HEK293T (cell line): ENCODE results near the gene INTS13.
"Not testable (repeated sequence)": the region's sequence is repeated elsewhere in the genome, so short reads cannot be mapped to it uniquely, and the experiment has no call there.

Experiments used
- CTCF ChIA-PET: fragments of 350-600 bp; formaldehyde crosslinking; extraction: SDS; loops from one replicate; lab custom pipeline; 2021; ENCODE audit warnings: antibody characterized with exemption, inconsistent platforms; lab: Yijun Ruan, JAX
- POLR2A ChIA-PET: fragments of 350-600 bp; formaldehyde crosslinking; extraction: SDS; loops from one replicate; lab custom pipeline; 2020; ENCODE audit warnings: antibody characterized with exemption, inconsistent platforms; lab: Yijun Ruan, JAX
- DNase-seq: peaks from one replicate; pipeline ENCODE4 v3.0.0; 2012; ENCODE audit warnings: mixed read lengths; ENCODE audit errors: extremely low spot score
- ARNT ChIP-seq: fragments of 450-650 bp; IDR thresholded peaks from 2 replicates; pipeline ENCODE4 v1.6.1; 2017; ENCODE audit warnings: mild to moderate bottlenecking
- BHLHE40 ChIP-seq: fragments of 450-650 bp; IDR thresholded peaks from 2 replicates; pipeline ENCODE4 v1.6.1; 2016; ENCODE audit warnings: mild to moderate bottlenecking, moderate library complexity, borderline replicate concordance
- CTBP1 ChIP-seq: fragments of 450-650 bp; IDR thresholded peaks from 2 replicates; pipeline ENCODE4 v1.6.1; 2016; ENCODE audit warnings: borderline replicate concordance
- ELF4 ChIP-seq: fragments of 450-650 bp; IDR thresholded peaks from 2 replicates; pipeline ENCODE4 v1.6.1; 2017; ENCODE audit warnings: antibody characterized with exemption
- FOXA1 ChIP-seq: fragments of 450-650 bp; IDR thresholded peaks from 2 replicates; pipeline ENCODE4 v1.6.1; 2016; ENCODE audit warnings: mild to moderate bottlenecking
- FOXK2 ChIP-seq: fragments of 450-650 bp; IDR thresholded peaks from 2 replicates; pipeline ENCODE4 v1.6.1; 2016; ENCODE audit warnings: mild to moderate bottlenecking
- FOXM1 ChIP-seq: fragments of 450-650 bp; IDR thresholded peaks from 2 replicates; pipeline ENCODE4 v1.6.1; 2017; ENCODE audit warnings: mild to moderate bottlenecking, borderline replicate concordance
- HDGF ChIP-seq: fragments of 450-650 bp; IDR thresholded peaks from 2 replicates; pipeline ENCODE4 v1.6.1; 2017; ENCODE audit warnings: antibody characterized with exemption, borderline replicate concordance
- L3MBTL2 ChIP-seq: fragments of 450-650 bp; conservative IDR thresholded peaks from 2 replicates; pipeline ENCODE4 v1.6.1; 2016; ENCODE audit warnings: mild to moderate bottlenecking
- LEF1 ChIP-seq: fragments of 450-650 bp; IDR thresholded peaks from 2 replicates; pipeline ENCODE4 v1.6.1; 2017; ENCODE audit warnings: mild to moderate bottlenecking, borderline replicate concordance
- NFRKB ChIP-seq: fragments of 450-650 bp; IDR thresholded peaks from 2 replicates; pipeline ENCODE4 v1.6.1; 2016; ENCODE audit warnings: mild to moderate bottlenecking, moderate library complexity
- PKNOX1 ChIP-seq: fragments of 450-650 bp; IDR thresholded peaks from 2 replicates; pipeline ENCODE4 v1.6.1; 2016
- SP1 ChIP-seq: fragments of 450-650 bp; IDR thresholded peaks from 2 replicates; pipeline ENCODE4 v1.6.1; 2017
- SUZ12 ChIP-seq: fragments of 450-650 bp; IDR thresholded peaks from 2 replicates; pipeline ENCODE4 v1.6.1; 2016; ENCODE audit warnings: mild to moderate bottlenecking
- TARDBP ChIP-seq: fragments of 450-650 bp; IDR thresholded peaks from 2 replicates; pipeline ENCODE4 v1.6.1; 2016
- ZNF384 ChIP-seq: fragments of 450-650 bp; IDR thresholded peaks from 2 replicates; pipeline ENCODE4 v1.6.1; 2016

Gene INTS13

GRCh38 chr12:26919216-26919555, 18.6 kb downstream of the INTS13 start:
- ChIA-PET POLR2A (no interaction called here), CTCF (no interaction called here)
- TF ChIP-seq SP1: no peak
- TF ChIP-seq HDGF: no peak
- no peak for TF ChIP-seq TARDBP
- TF ChIP-seq ZNF384: no peak
- TF ChIP-seq CTBP1: no peak
- TF ChIP-seq ARNT: no peak
- no peak for TF ChIP-seq BHLHE40
- no peak for TF ChIP-seq FOXM1
- no peak for TF ChIP-seq LEF1
- no peak for TF ChIP-seq L3MBTL2
- TF ChIP-seq SUZ12: no peak
- TF ChIP-seq NFRKB: no peak
- no peak for TF ChIP-seq FOXA1
- no peak for TF ChIP-seq ELF4
- TF ChIP-seq PKNOX1: no peak

GRCh38 chr12:26918321-26919215, 19.2 kb downstream of the INTS13 start:
- ChIA-PET CTCF (no interaction called here), POLR2A (no interaction called here)
- DNase-seq: no peak
- TF ChIP-seq FOXA1: no peak
- no peak for TF ChIP-seq CTBP1
- TF ChIP-seq FOXM1: no peak
- TF ChIP-seq SP1: no peak
- no peak for TF ChIP-seq NFRKB
- no peak for TF ChIP-seq FOXK2
- no peak for TF ChIP-seq ELF4
- no peak for TF ChIP-seq L3MBTL2
- no peak for TF ChIP-seq HDGF
- no peak for TF ChIP-seq ARNT
- no peak for TF ChIP-seq LEF1
- TF ChIP-seq TARDBP: no peak

More at GRCh38 chr12:26919216-26919555, 18.6 kb downstream of the INTS13 start:
- DNase-seq: no peak

GRCh38 chr12:26906704-26907103, 31.1 kb downstream of the INTS13 start:
- POLR2A ChIA-PET: no interaction called here
- CTCF ChIA-PET: no interaction called here
- no peak for DNase-seq
- TF ChIP-seq FOXM1 (no peak), PKNOX1 (no peak), BHLHE40 (no peak), HDGF (no peak), LEF1 (no peak), FOXA1 (no peak), NFRKB (no peak), FOXK2 (no peak), ARNT (no peak), SP1 (no peak), ZNF384 (no peak), TARDBP (no peak), SUZ12 (no peak), L3MBTL2 (no peak), ELF4 (no peak), CTBP1 (no peak)

- DNase-seq: no peak
- no peak for TF ChIP-seq ZNF384
- no peak for TF ChIP-seq BHLHE40
- no peak for TF ChIP-seq FOXK2
- no peak for TF ChIP-seq HDGF
- TF ChIP-seq CTBP1: no peak
- no peak for TF ChIP-seq SP1
- no peak for TF ChIP-seq L3MBTL2
- no peak for TF ChIP-seq SUZ12
- TF ChIP-seq FOXM1: no peak
- no peak for TF ChIP-seq NFRKB
- no peak for TF ChIP-seq ELF4
- TF ChIP-seq FOXA1: no peak
- no peak for TF ChIP-seq TARDBP
- TF ChIP-seq LEF1: no peak
- TF ChIP-seq PKNOX1: no peak
- TF ChIP-seq ARNT: no peak
- CTCF ChIA-PET: no interaction called here
- POLR2A ChIA-PET: no interaction called here
Observed at GRCh38 chr12:26906024-26906423, 31.8 kb downstream of the INTS13 start.

- POLR2A ChIA-PET, DNase-seq, CTCF ChIA-PET: not testable (repeated sequence)
Observed at GRCh38 chr12:26903396-26903795, 34.4 kb downstream of the INTS13 start.

- TF ChIP-seq BHLHE40 (no peak), SUZ12 (no peak)
- POLR2A ChIA-PET: no interaction called here
- no peak for DNase-seq
- CTCF ChIA-PET: no interaction called here
Observed at GRCh38 chr12:26896913-26897312, 40.9 kb downstream of the INTS13 start.
